ENCODE measurements around the gene NUDT14.

The NUDT14 gene

GRCh38 chr14:105187935-105188524 is 6.9 kb upstream of the NUDT14 start:
- Histone ChIP-seq H3K27me3 (ENCODE audit: control insufficient read depth in 2 of 2, insufficient read depth in 2 of 2, low read length in 2 of 2) (peaks cover under 1 to 2% of the 10 kb centered on the region in 2 donors), H3K27ac (ENCODE audit: low read depth in 2 of 2, low read length in 2 of 2) (no peak overlapping the region), H3K9me3 (ENCODE audit: control insufficient read depth in 2 of 2, low read length in 2 of 2) (no peaks in the 10 kb centered on the region), H3K4me3 (ENCODE audit: low read length in 2 of 2) (no peak overlapping the region), H3K9ac (ENCODE audit: low read depth in 1 of 2, low read length in 2 of 2) (no peak overlapping the region), H3K4me1 (ENCODE audit: control insufficient read depth in 2 of 2, insufficient read depth in 2 of 2, low read length in 2 of 2) (no peaks in the 10 kb centered on the region), H3K36me3 (ENCODE audit: control insufficient read depth in 2 of 2, insufficient read depth in 2 of 2, low read length in 2 of 2) (no peaks in the 10 kb centered on the region)

GRCh38 chr14:105187116-105187515 is 6.0 kb upstream of the NUDT14 start:
- Histone ChIP-seq H3K9ac (ENCODE audit: low read depth in 1 of 2, low read length in 2 of 2) (no peak overlapping the region), H3K9me3 (ENCODE audit: control insufficient read depth in 2 of 2, low read length in 2 of 2) (no peaks in the 10 kb centered on the region), H3K27me3 (ENCODE audit: control insufficient read depth in 2 of 2, insufficient read depth in 2 of 2, low read length in 2 of 2) (peaks cover 0 to 2% of the 10 kb centered on the region in 2 donors), H3K27ac (ENCODE audit: low read depth in 2 of 2, low read length in 2 of 2) (no peak overlapping the region), H3K36me3 (ENCODE audit: control insufficient read depth in 2 of 2, insufficient read depth in 2 of 2, low read length in 2 of 2) (no peaks in the 10 kb centered on the region), H3K4me1 (ENCODE audit: control insufficient read depth in 2 of 2, insufficient read depth in 2 of 2, low read length in 2 of 2) (no peaks in the 10 kb centered on the region), H3K4me3 (ENCODE audit: low read length in 2 of 2) (no peak overlapping the region)

DNA sequence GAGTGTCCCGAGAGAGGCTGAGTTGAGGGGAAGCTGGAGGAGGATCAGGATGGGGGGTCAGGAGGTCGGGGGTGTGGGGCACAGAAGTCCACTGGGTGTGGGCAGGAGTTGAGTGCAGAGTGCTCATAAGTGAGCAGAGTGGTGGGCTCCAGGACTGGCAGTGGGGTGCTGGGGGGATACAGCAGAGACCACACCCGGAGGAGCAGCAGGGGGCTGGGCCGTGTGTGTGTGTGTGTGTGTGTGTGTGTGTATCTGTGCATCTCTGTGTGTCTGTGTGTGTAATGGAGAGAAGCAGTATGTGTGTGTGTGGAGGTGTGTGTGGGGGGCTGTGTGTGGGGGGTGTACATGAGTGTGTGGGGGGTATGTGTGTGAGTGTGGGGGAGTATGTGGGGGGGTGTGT is 4.9 kb upstream of the NUDT14 start:
- Histone ChIP-seq H3K4me3 (ENCODE audit: low read length in 2 of 2) (no peak overlapping the region), H3K27ac (ENCODE audit: low read depth in 2 of 2, low read length in 2 of 2) (no peak overlapping the region), H3K9ac (ENCODE audit: low read depth in 1 of 2, low read length in 2 of 2) (no peak overlapping the region), H3K36me3 (ENCODE audit: control insufficient read depth in 2 of 2, insufficient read depth in 2 of 2, low read length in 2 of 2) (no peaks in the 10 kb centered on the region), H3K27me3 (ENCODE audit: control insufficient read depth in 2 of 2, insufficient read depth in 2 of 2, low read length in 2 of 2) (peaks cover 0 to 2% of the 10 kb centered on the region in 2 donors), H3K4me1 (ENCODE audit: control insufficient read depth in 2 of 2, insufficient read depth in 2 of 2, low read length in 2 of 2) (peaks cover 0 to 5% of the 10 kb centered on the region in 2 donors), H3K9me3 (ENCODE audit: control insufficient read depth in 2 of 2, low read length in 2 of 2) (no peaks in the 10 kb centered on the region)

- no peak overlapping the region for H3K4me3 ChIP-seq (ENCODE audit: low read length in 2 of 2)
- H3K9me3 ChIP-seq (ENCODE audit: control insufficient read depth in 2 of 2, low read length in 2 of 2): no peaks in the 10 kb centered on the region
- peaks cover 6 to 9% of the 10 kb centered on the region in 2 donors for H3K4me1 ChIP-seq (ENCODE audit: control insufficient read depth in 2 of 2, insufficient read depth in 2 of 2, low read length in 2 of 2)
- H3K27me3 ChIP-seq (ENCODE audit: control insufficient read depth in 2 of 2, insufficient read depth in 2 of 2, low read length in 2 of 2): peaks cover 0 to 2% of the 10 kb centered on the region in 2 donors
- H3K9ac ChIP-seq (ENCODE audit: low read depth in 1 of 2, low read length in 2 of 2): no peak overlapping the region
- H3K27ac ChIP-seq (ENCODE audit: low read depth in 2 of 2, low read length in 2 of 2): no peak overlapping the region
- no peaks in the 10 kb centered on the region for H3K36me3 ChIP-seq (ENCODE audit: control insufficient read depth in 2 of 2, insufficient read depth in 2 of 2, low read length in 2 of 2)
Observed at GRCh38 chr14:105185001-105185400, 3.9 kb upstream of the NUDT14 start.

GRCh38 chr14:105184461-105184860 is 3.3 kb upstream of the NUDT14 start:
- peaks cover 0 to 2% of the 10 kb centered on the region in 2 donors for H3K27me3 ChIP-seq (ENCODE audit: control insufficient read depth in 2 of 2, insufficient read depth in 2 of 2, low read length in 2 of 2)
- no peak overlapping the region for H3K27ac ChIP-seq (ENCODE audit: low read depth in 2 of 2, low read length in 2 of 2)
- no peaks in the 10 kb centered on the region for H3K36me3 ChIP-seq (ENCODE audit: control insufficient read depth in 2 of 2, insufficient read depth in 2 of 2, low read length in 2 of 2)
- H3K9ac ChIP-seq (ENCODE audit: low read depth in 1 of 2, low read length in 2 of 2): no peak overlapping the region
- no peak overlapping the region for H3K4me3 ChIP-seq (ENCODE audit: low read length in 2 of 2)
- H3K9me3 ChIP-seq (ENCODE audit: control insufficient read depth in 2 of 2, low read length in 2 of 2): no peaks in the 10 kb centered on the region
- peaks cover 8 to 9% of the 10 kb centered on the region in 2 donors for H3K4me1 ChIP-seq (ENCODE audit: control insufficient read depth in 2 of 2, insufficient read depth in 2 of 2, low read length in 2 of 2)

DNA sequence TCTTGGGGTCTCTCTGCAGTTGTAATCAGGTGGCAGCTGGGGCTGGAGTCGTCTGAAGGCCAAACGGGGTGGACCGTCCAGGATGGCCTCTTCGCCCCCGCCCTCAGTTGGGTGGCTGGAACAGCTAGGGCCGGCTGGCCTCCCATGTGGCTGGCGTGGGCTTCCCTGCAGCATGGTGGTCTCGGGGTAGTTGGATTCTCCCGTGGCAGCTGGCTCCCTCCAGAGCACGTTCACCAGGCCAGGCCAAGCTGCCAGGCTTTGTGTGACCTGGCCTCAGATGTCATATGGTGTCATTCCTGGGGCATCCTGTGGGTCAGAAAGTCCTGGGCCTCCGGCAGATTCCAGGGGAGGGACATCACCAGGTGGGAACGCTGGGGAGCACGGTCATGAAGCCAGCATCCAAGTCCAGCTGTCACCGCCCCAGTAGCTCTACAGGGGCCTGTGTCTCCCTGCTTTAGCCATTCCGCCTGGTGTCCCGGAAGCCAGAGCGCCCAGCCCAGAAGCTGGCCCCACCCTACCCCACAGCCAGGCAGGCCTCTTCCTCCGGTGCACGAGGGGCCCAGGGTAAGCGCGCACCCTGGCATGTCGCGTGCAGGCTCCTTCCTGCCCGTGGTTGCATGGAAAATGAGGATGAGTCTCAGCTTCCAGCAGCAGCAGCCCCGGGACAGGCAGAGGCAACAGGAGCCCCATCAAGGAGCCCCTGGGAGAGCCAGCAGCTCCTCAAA is 1.3 kb upstream of the NUDT14 start:
- no peak overlapping the region for H3K9ac ChIP-seq (ENCODE audit: low read depth in 1 of 2, low read length in 2 of 2)
- no peaks in the 10 kb centered on the region for H3K27me3 ChIP-seq (ENCODE audit: control insufficient read depth in 2 of 2, insufficient read depth in 2 of 2, low read length in 2 of 2)
- no peaks in the 10 kb centered on the region for H3K9me3 ChIP-seq (ENCODE audit: control insufficient read depth in 2 of 2, low read length in 2 of 2)
- H3K4me3 ChIP-seq (ENCODE audit: low read length in 2 of 2): no peak overlapping the region
- no peak overlapping the region for H3K27ac ChIP-seq (ENCODE audit: low read depth in 2 of 2, low read length in 2 of 2)
- H3K36me3 ChIP-seq (ENCODE audit: control insufficient read depth in 2 of 2, insufficient read depth in 2 of 2, low read length in 2 of 2): no peaks in the 10 kb centered on the region
- peaks cover 8 to 9% of the 10 kb centered on the region in 2 donors for H3K4me1 ChIP-seq (ENCODE audit: control insufficient read depth in 2 of 2, insufficient read depth in 2 of 2, low read length in 2 of 2)

DNA sequence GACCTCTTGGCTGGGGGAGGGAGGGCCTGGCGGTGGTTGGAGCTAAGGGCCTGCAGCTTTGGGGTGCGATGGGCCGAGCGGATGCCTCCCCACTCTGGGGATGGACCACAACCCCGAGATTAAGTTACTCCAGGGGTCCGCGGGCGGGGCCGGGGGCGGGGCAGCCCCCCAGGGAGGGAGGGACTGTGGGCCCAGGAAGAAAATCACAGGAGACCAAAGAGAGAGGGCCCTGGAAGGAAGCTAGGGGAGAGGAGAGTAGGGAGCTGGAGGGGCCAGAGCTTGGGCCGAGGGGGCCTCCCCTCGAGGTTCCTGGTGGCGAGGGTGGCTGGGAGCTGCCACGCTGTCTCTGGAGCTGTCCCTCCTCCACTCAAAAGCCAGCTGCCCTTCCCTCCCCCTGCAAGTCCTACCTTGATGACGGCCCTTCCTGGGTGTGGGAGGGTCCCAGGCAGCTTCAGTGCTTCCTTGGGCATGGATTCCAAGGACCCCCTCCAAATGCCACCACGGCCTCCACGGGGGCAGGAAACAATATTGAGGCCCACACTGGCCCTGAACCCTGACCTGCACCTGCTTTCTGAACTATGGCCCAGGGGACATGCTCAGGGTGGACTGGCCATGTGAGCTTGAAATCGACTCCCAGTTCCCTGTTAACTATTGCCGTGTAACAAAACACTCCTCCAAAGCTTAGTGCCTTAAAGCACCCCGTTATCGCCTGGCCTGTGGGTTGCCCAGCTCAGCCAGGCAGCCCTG is 610 bp upstream of the NUDT14 start:
- Histone ChIP-seq H3K9me3 (ENCODE audit: control insufficient read depth in 2 of 2, low read length in 2 of 2) (no peaks in the 10 kb centered on the region), H3K36me3 (ENCODE audit: control insufficient read depth in 2 of 2, insufficient read depth in 2 of 2, low read length in 2 of 2) (no peaks in the 10 kb centered on the region), H3K9ac (ENCODE audit: low read depth in 1 of 2, low read length in 2 of 2) (no peak overlapping the region), H3K4me3 (ENCODE audit: low read length in 2 of 2) (peak overlapping the region in 1 of 2 donors; percentile 26), H3K27me3 (ENCODE audit: control insufficient read depth in 2 of 2, insufficient read depth in 2 of 2, low read length in 2 of 2) (no peaks in the 10 kb centered on the region), H3K4me1 (ENCODE audit: control insufficient read depth in 2 of 2, insufficient read depth in 2 of 2, low read length in 2 of 2) (peaks cover 8 to 9% of the 10 kb centered on the region in 2 donors), H3K27ac (ENCODE audit: low read depth in 2 of 2, low read length in 2 of 2) (no peak overlapping the region)

DNA sequence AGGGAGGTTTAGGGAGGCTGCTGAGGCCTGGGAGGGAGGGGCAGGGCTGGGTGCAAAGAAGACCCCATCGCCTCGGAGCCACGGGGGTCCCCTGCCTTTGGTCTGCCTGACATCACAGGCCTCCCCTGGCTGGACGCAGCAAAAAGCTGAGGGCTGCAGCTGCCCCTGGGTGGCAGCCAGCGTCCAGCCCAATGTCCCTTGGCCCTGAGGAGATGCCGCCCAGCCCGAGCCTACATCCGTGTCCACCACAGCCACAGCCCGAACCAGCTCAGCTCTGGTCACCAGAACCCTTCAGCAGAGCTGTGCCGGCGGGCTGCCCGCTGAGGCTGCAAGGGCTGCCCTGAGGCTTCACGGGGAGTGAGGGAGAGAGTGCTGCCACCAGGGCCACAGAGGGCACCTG is 1.9 kb downstream of the NUDT14 start:
- H3K9me3 ChIP-seq (ENCODE audit: control insufficient read depth in 2 of 2, low read length in 2 of 2): no peaks in the 10 kb centered on the region
- no peak overlapping the region for H3K4me3 ChIP-seq (ENCODE audit: low read length in 2 of 2)
- H3K9ac ChIP-seq (ENCODE audit: low read depth in 1 of 2, low read length in 2 of 2): no peak overlapping the region
- H3K27ac ChIP-seq (ENCODE audit: low read depth in 2 of 2, low read length in 2 of 2): no peak overlapping the region
- no peaks in the 10 kb centered on the region for H3K36me3 ChIP-seq (ENCODE audit: control insufficient read depth in 2 of 2, insufficient read depth in 2 of 2, low read length in 2 of 2)
- H3K27me3 ChIP-seq (ENCODE audit: control insufficient read depth in 2 of 2, insufficient read depth in 2 of 2, low read length in 2 of 2): no peaks in the 10 kb centered on the region
- peaks cover 8 to 14% of the 10 kb centered on the region in 2 donors for H3K4me1 ChIP-seq (ENCODE audit: control insufficient read depth in 2 of 2, insufficient read depth in 2 of 2, low read length in 2 of 2)

- no peak overlapping the region for H3K9ac ChIP-seq (ENCODE audit: low read depth in 1 of 2, low read length in 2 of 2)
- H3K27ac ChIP-seq (ENCODE audit: low read depth in 2 of 2, low read length in 2 of 2): no peak overlapping the region
- H3K4me3 ChIP-seq (ENCODE audit: low read length in 2 of 2): no peak overlapping the region
- H3K27me3 ChIP-seq (ENCODE audit: control insufficient read depth in 2 of 2, insufficient read depth in 2 of 2, low read length in 2 of 2): no peaks in the 10 kb centered on the region
- H3K4me1 ChIP-seq (ENCODE audit: control insufficient read depth in 2 of 2, insufficient read depth in 2 of 2, low read length in 2 of 2): peaks cover 8 to 14% of the 10 kb centered on the region in 2 donors
- H3K9me3 ChIP-seq (ENCODE audit: control insufficient read depth in 2 of 2, low read length in 2 of 2): no peaks in the 10 kb centered on the region
- H3K36me3 ChIP-seq (ENCODE audit: control insufficient read depth in 2 of 2, insufficient read depth in 2 of 2, low read length in 2 of 2): no peaks in the 10 kb centered on the region
Observed at GRCh38 chr14:105178868-105179140, 2.3 kb downstream of the NUDT14 start.

- no peaks in the 10 kb centered on the region for H3K27me3 ChIP-seq (ENCODE audit: control insufficient read depth in 2 of 2, insufficient read depth in 2 of 2, low read length in 2 of 2)
- H3K27ac ChIP-seq (ENCODE audit: low read depth in 2 of 2, low read length in 2 of 2): no peak overlapping the region
- no peaks in the 10 kb centered on the region for H3K9me3 ChIP-seq (ENCODE audit: control insufficient read depth in 2 of 2, low read length in 2 of 2)
- H3K4me3 ChIP-seq (ENCODE audit: low read length in 2 of 2): no peak overlapping the region
- H3K4me1 ChIP-seq (ENCODE audit: control insufficient read depth in 2 of 2, insufficient read depth in 2 of 2, low read length in 2 of 2): peaks cover 8 to 14% of the 10 kb centered on the region in 2 donors
- H3K9ac ChIP-seq (ENCODE audit: low read depth in 1 of 2, low read length in 2 of 2): no peak overlapping the region
- H3K36me3 ChIP-seq (ENCODE audit: control insufficient read depth in 2 of 2, insufficient read depth in 2 of 2, low read length in 2 of 2): no peaks in the 10 kb centered on the region
Observed at GRCh38 chr14:105178069-105178867, 2.8 kb downstream of the NUDT14 start.
